ENCODE data around the gene CHD1.

CHD1 gene

GRCh38 chr5:98804066-98804465 is 124.7 kb downstream of the CHD1 start:
- no peak for DNase-seq

All from fibroblast of skin of abdomen (primary cell).